Right lobe of liver (tissue), 4 donors: Measurements from ENCODE around the gene ELMO1.

Experiments
- POLR2A ChIP-seq: fragments of 450-650 bp; IDR thresholded peaks from one replicate; pipeline ENCODE4 v1.6.1; 2017; ENCODE audit warnings: antibody characterized with exemption, mild to moderate bottlenecking
- TF ChIP-seq, protein P1 (sequence below), 4 donors: fragments of 200-600 bp in 3 of 4; fragments of 450-650 bp in 1 of 4; IDR thresholded peaks; one replicate each; pipeline versions ENCODE4 v1.5.1 to v1.8.0; 2016 to 2022; ENCODE audit warnings: antibody characterized with exemption in 4 of 4, mild to moderate bottlenecking in 2 of 4
- donor health status: DM: no; HTN: no; CAD: no.
- donor health status: DM: no; HTN: no; CAD: no.
- donor health status: DM: no; HTN: yes; CAD: no.

GRCh38 chr7:37414352-37414983 lies 34.2 kb downstream of the ELMO1 start:
- TF ChIP-seq POLR2A, result no peak
- TF ChIP-seq, protein P1, sequence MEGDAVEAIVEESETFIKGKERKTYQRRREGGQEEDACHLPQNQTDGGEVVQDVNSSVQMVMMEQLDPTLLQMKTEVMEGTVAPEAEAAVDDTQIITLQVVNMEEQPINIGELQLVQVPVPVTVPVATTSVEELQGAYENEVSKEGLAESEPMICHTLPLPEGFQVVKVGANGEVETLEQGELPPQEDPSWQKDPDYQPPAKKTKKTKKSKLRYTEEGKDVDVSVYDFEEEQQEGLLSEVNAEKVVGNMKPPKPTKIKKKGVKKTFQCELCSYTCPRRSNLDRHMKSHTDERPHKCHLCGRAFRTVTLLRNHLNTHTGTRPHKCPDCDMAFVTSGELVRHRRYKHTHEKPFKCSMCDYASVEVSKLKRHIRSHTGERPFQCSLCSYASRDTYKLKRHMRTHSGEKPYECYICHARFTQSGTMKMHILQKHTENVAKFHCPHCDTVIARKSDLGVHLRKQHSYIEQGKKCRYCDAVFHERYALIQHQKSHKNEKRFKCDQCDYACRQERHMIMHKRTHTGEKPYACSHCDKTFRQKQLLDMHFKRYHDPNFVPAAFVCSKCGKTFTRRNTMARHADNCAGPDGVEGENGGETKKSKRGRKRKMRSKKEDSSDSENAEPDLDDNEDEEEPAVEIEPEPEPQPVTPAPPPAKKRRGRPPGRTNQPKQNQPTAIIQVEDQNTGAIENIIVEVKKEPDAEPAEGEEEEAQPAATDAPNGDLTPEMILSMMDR (IDR thresholded peaks at IDR 0.05), result no peak
